ENCODE data around the gene RCAN2. TPM values are rescaled to one million over a fixed set of nuclear protein-coding genes. Genes with fewer than 3 reads are reported as not detected.

RCAN2 gene
- total RNA-seq, 2 experiments from 2014 or later = not detected

- Histone ChIP-seq H3K36me3 (ENCODE audit: insufficient read depth, low read length) (no peaks in the 10 kb centered on the region), H3K4me3 (ENCODE audit: low read depth, low read length, poor library complexity, severe bottlenecking) (no peak overlapping the region), H2AFZ (ENCODE audit: low read length) (no peak overlapping the region), H3K4me2 (ENCODE audit: low read length) (no peak overlapping the region), H3K4me1 (ENCODE audit: insufficient read depth, low read length, poor library complexity, severe bottlenecking) (no peaks in the 10 kb centered on the region), H3K79me2 (ENCODE audit: insufficient read depth, low read depth, low read length) (no peaks in the 10 kb centered on the region), H3K27ac (ENCODE audit: low read depth, low read length, poor library complexity, severe bottlenecking) (no peak overlapping the region), H3K9me2 (ENCODE audit: insufficient read depth, low read length) (no peaks in the 10 kb centered on the region), H3K9me3 (ENCODE audit: low read length) (no peaks in the 10 kb centered on the region), H4K20me1 (ENCODE audit: insufficient read depth, low read length) (no peaks in the 10 kb centered on the region)
- ChIA-PET POLR2A (no interaction called here), CTCF (ENCODE audit: unreplicated experiment) (no interaction called here)
- no peak for DNase-seq (ENCODE audit: low spot score)
- intact Hi-C loops (cut with micrococcal nuclease; ENCODE audit: unreplicated experiment) = no loop called here
- TF ChIP-seq EZH2phosphoT487 (IDR thresholded peaks at IDR 0.05; ENCODE audit: borderline replicate concordance, low read depth, low read length) (no peak), CTCF (conservative IDR thresholded peaks at IDR 0.05; ENCODE audit: low read length) (no peak)
- no TSS peak for BruUV-seq (replicated peaks)
Measured at GRCh38 chr6:46243754-46244153, 247.5 kb downstream of the RCAN2 start.

DNA sequence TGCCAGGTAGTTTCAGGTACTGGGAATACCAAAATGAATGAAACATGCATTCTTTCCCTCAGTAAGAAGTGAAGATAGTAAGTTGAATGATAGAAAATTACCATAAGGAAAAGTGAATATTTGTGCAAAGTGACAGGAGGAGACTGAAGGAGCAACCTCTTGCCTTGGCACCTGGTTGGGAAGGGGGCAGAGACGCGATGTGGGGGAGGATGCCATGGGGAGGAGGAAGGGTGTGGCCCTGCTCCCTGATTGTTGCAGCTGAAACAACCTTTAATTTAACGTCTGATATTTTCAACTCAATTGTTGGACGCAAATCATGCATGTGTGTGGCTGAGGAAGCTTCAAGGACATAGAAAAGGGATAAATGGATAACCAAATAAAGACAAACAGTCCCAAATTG lies 248.3 kb downstream of the RCAN2 start:
- Histone ChIP-seq H3K9me2 (ENCODE audit: insufficient read depth, low read length) (no peaks in the 10 kb centered on the region), H2AFZ (ENCODE audit: low read length) (no peak overlapping the region), H3K4me3 (ENCODE audit: low read depth, low read length, poor library complexity, severe bottlenecking) (no peak overlapping the region), H3K4me2 (ENCODE audit: low read length) (no peak overlapping the region), H3K27ac (ENCODE audit: low read depth, low read length, poor library complexity, severe bottlenecking) (no peak overlapping the region), H3K4me1 (ENCODE audit: insufficient read depth, low read length, poor library complexity, severe bottlenecking) (no peaks in the 10 kb centered on the region), H3K9me3 (ENCODE audit: low read length) (no peaks in the 10 kb centered on the region), H3K36me3 (ENCODE audit: insufficient read depth, low read length) (no peaks in the 10 kb centered on the region), H4K20me1 (ENCODE audit: insufficient read depth, low read length) (no peaks in the 10 kb centered on the region), H3K79me2 (ENCODE audit: insufficient read depth, low read depth, low read length) (no peaks in the 10 kb centered on the region)
- BruUV-seq (replicated peaks) = no TSS peak
- DNase-seq (ENCODE audit: low spot score) = no peak
- intact Hi-C loops (cut with micrococcal nuclease; ENCODE audit: unreplicated experiment) = no loop called here
- CTCF ChIA-PET (ENCODE audit: unreplicated experiment) = no interaction called here
- no peak for TF ChIP-seq CTCF (conservative IDR thresholded peaks at IDR 0.05; ENCODE audit: low read length)
- no peak for TF ChIP-seq EZH2phosphoT487 (IDR thresholded peaks at IDR 0.05; ENCODE audit: borderline replicate concordance, low read depth, low read length)
- POLR2A ChIA-PET = no interaction called here

DNA sequence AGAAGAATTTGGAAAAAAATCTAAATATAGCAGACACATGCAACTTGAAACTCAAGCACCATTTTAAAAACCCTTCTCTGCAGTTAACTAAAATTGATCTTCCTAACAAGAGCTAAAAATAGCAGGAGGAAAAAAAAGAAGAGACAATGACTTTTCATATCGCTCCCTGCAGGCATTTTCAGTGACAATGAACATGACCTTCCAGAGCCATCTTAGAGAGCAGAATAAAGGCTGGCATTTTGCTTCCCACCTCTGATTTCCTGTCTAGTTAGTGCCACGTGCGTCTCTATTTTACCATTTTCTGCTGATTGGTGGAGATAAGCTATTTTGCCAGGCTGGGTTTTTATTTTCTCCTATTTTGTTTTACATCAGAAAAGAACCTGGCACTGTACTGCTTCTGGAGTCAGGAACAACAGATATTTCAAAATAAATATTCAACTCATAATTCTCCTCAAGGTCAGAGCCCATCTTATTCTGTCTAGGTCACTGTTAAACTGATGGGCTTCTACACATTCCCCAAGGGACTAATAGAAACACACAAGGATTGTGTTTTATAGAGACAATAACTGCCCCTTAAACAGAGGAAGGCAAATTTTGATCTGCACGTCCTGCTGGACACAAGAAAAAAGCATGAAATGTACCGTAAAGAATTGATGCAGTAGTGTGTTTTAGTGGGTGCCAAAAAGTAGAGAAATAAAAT lies 250.2 kb downstream of the RCAN2 start:
- Histone ChIP-seq H3K4me1 (ENCODE audit: insufficient read depth, low read length, poor library complexity, severe bottlenecking) (no peaks in the 10 kb centered on the region), H4K20me1 (ENCODE audit: insufficient read depth, low read length) (no peaks in the 10 kb centered on the region), H2AFZ (ENCODE audit: low read length) (no peak overlapping the region), H3K36me3 (ENCODE audit: insufficient read depth, low read length) (no peaks in the 10 kb centered on the region), H3K9me2 (ENCODE audit: insufficient read depth, low read length) (no peaks in the 10 kb centered on the region), H3K4me3 (ENCODE audit: low read depth, low read length, poor library complexity, severe bottlenecking) (no peak overlapping the region), H3K79me2 (ENCODE audit: insufficient read depth, low read depth, low read length) (no peaks in the 10 kb centered on the region), H3K9me3 (ENCODE audit: low read length) (no peaks in the 10 kb centered on the region), H3K27ac (ENCODE audit: low read depth, low read length, poor library complexity, severe bottlenecking) (no peak overlapping the region), H3K4me2 (ENCODE audit: low read length) (no peak overlapping the region)
- POLR2A ChIA-PET = no interaction called here
- intact Hi-C loops (cut with micrococcal nuclease; ENCODE audit: unreplicated experiment) = no loop called here
- CTCF ChIA-PET (ENCODE audit: unreplicated experiment) = no interaction called here
- no peak for DNase-seq (ENCODE audit: low spot score)
- no peak for TF ChIP-seq CTCF (conservative IDR thresholded peaks at IDR 0.05; ENCODE audit: low read length)
- TF ChIP-seq EZH2phosphoT487 (IDR thresholded peaks at IDR 0.05; ENCODE audit: borderline replicate concordance, low read depth, low read length) = no peak
- BruUV-seq (replicated peaks) = no TSS peak

Measured in OCI-LY7 (cell line).